GM06990 (cell line): Measurements from ENCODE around the gene ROBO1.
A peak's percentile ranks its signal among the peaks of the same experiment; 100 is the strongest.

Experiments used
- DNase-seq: peaks from one replicate; pipeline ENCODE4 v3.0.0-alpha.2; 2011; ENCODE audit not compliant: insufficient read length; ENCODE audit errors: extremely low read depth
- H3K27me3 ChIP-seq: replicated peaks from 2 replicates; pipeline ENCODE4 v1.6.0; 2011; ENCODE audit warnings: low read length; ENCODE audit not compliant: control insufficient read depth, insufficient read depth
- H3K36me3 ChIP-seq: 2 replicates; pipeline ENCODE4 v1.5.1; 2011; ENCODE audit warnings: low read length; ENCODE audit not compliant: control insufficient read depth, insufficient read depth
- H3K4me3 ChIP-seq: replicated peaks from 2 replicates; pipeline ENCODE4 v1.5.1; 2011; ENCODE audit warnings: low read depth, mild to moderate bottlenecking, control low read depth, low read length
- TF ChIP-seq, protein P1 (sequence below): IDR thresholded peaks from 2 replicates; pipeline ENCODE4 v1.5.1; 2011; ENCODE audit warnings: low read length, control low read depth, mild to moderate bottlenecking, inconsistent platforms; ENCODE audit not compliant: insufficient read depth, poor library complexity, severe bottlenecking

Gene ROBO1

GRCh38 chr3:78871048-78871447 lies 896.8 kb downstream of the ROBO1 start:
- TF ChIP-seq, protein P1, sequence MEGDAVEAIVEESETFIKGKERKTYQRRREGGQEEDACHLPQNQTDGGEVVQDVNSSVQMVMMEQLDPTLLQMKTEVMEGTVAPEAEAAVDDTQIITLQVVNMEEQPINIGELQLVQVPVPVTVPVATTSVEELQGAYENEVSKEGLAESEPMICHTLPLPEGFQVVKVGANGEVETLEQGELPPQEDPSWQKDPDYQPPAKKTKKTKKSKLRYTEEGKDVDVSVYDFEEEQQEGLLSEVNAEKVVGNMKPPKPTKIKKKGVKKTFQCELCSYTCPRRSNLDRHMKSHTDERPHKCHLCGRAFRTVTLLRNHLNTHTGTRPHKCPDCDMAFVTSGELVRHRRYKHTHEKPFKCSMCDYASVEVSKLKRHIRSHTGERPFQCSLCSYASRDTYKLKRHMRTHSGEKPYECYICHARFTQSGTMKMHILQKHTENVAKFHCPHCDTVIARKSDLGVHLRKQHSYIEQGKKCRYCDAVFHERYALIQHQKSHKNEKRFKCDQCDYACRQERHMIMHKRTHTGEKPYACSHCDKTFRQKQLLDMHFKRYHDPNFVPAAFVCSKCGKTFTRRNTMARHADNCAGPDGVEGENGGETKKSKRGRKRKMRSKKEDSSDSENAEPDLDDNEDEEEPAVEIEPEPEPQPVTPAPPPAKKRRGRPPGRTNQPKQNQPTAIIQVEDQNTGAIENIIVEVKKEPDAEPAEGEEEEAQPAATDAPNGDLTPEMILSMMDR: no peak
- peak overlapping the region; percentile 40 for H3K4me3 ChIP-seq
- no peaks in the 10 kb centered on the region for H3K36me3 ChIP-seq
- DNase-seq: no peak
- no peaks in the 10 kb centered on the region for H3K27me3 ChIP-seq

- no peaks in the 10 kb centered on the region for H3K36me3 ChIP-seq
- no peak overlapping the region for H3K4me3 ChIP-seq
- DNase-seq: no peak
- TF ChIP-seq, protein P1: no peak
- H3K27me3 ChIP-seq: no peaks in the 10 kb centered on the region
These were observed 897.3 kb downstream of the ROBO1 start for GRCh38 chr3:78870484-78870883.

DNA sequence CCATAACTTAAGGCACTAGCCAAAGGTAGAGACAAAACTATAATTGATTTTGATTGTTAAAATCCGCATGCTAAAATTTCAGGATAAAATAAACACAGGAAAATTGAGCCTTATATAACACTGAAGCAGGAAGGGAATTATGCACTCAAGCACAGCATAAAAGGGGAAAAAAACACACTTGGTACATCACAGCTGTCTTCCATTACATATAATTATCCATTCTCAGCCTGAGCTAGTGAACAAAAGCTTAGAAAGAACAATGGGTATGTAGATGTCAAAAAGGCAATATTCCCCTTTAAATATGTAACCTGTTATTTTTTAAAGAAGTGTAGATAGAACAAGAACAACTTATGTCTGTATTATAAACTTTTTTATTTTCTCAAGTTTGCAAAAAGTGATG lies 899.2 kb downstream of the ROBO1 start:
- DNase-seq: no peak
- Histone ChIP-seq H3K27me3 (no peaks in the 10 kb centered on the region), H3K4me3 (no peak overlapping the region), H3K36me3 (no peaks in the 10 kb centered on the region)
- TF ChIP-seq, protein P1: no peak

- H3K4me3 ChIP-seq: no peak overlapping the region
- no peak for DNase-seq
- TF ChIP-seq, protein P1: no peak
- no peaks in the 10 kb centered on the region for H3K36me3 ChIP-seq
- no peaks in the 10 kb centered on the region for H3K27me3 ChIP-seq
These were observed 900.1 kb downstream of the ROBO1 start for GRCh38 chr3:78867409-78868372.

DNA sequence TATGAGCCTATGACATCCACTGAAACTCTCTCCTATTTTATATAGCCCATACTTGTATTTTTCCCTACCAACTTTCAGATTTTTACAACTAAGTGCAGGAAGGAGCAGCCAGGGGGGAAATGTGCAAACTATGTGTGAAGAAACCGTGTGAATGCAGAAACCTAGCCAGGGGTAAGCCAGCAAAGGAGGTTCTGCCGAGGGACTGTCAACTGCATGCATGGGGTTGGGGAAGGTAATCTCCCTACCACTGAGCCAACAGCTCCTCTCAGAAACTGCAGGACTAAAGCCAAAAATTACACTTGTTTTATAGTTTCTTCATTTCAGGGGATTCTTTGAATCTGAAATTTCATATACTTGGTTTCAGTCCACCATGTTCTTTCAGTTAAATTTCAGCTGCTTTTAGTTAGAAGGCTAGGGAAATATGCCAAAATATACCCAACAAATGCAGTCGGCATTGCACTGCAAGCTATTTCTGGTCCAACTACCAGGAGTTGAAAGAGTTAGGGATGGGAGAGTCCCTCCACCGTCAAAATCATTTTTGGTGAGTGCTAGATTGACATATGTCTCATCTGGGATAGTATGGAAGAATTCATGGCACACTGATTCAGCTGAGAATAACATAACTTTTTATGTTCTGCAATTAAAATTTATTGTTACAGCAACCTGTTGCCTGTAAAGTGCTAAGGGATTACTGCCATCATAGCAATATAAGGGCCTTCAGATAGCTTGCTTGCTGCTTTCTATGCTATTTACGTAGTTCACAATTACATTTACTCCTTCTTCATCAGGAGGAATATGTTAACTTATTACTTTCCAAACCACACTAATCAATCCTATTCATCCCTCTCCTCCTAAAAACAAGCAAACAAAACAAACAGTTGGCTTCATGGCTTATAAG lies 904.2 kb downstream of the ROBO1 start:
- no peak overlapping the region for H3K4me3 ChIP-seq
- DNase-seq: no peak

More for the DNA sequence above, 904.2 kb downstream of the ROBO1 start:
- Histone ChIP-seq H3K27me3 (no peaks in the 10 kb centered on the region), H3K36me3 (no peaks in the 10 kb centered on the region)
- TF ChIP-seq, protein P1: no peak
